HepG2 (cell line): ENCODE data around the gene APPBP2.

Experiments
- ATAD3A ChIP-seq: sonication (generic); formaldehyde crosslinking; IDR thresholded peaks from 2 replicates; pipeline ENCODE4 v1.4.0; 2020; ENCODE audit warnings: missing genetic modification reagents
- ETV5 ChIP-seq: IDR thresholded peaks from 2 replicates; pipeline ENCODE4 v1.6.1; 2018; ENCODE audit warnings: missing biosample characterization, missing genetic modification reagents, inconsistent platforms, borderline replicate concordance
- MEIS2 ChIP-seq: sonication (generic); formaldehyde crosslinking; IDR thresholded peaks from 2 replicates; pipeline ENCODE4 v1.9.0; 2021; ENCODE audit warnings: mild to moderate bottlenecking, missing genetic modification reagents
- PCBP2 ChIP-seq: fragments of 200-400 bp; formaldehyde crosslinking; optimal IDR thresholded peaks from 2 replicates; pipeline ENCODE3; 2018; ENCODE audit warnings: low read length, low read depth; ENCODE audit not compliant: poor library complexity, severe bottlenecking
- ZFP62 ChIP-seq: sonication (generic); formaldehyde crosslinking; IDR thresholded peaks from 2 replicates; pipeline ENCODE4 v1.4.0; 2020; ENCODE audit warnings: missing genetic modification reagents
- ZZZ3 ChIP-seq: sonication (generic); formaldehyde crosslinking; IDR thresholded peaks from 2 replicates; pipeline ENCODE4 v1.4.0; 2020; ENCODE audit warnings: missing genetic modification reagents, mild to moderate bottlenecking, borderline replicate concordance
- TF ChIP-seq, protein P1 (sequence below): sonication (generic); formaldehyde crosslinking; IDR thresholded peaks from 2 replicates; pipeline ENCODE4 v1.5.1; 2020; ENCODE audit warnings: missing genetic modification reagents, mild to moderate bottlenecking, borderline replicate concordance
- TF ChIP-seq, protein P2 (sequence below): sonication (generic); formaldehyde crosslinking; IDR thresholded peaks from 2 replicates; pipeline ENCODE4 v1.5.0; 2020; ENCODE audit warnings: mild to moderate bottlenecking, missing genetic modification reagents, moderate library complexity
- TF ChIP-seq, protein P3 (sequence below): IDR thresholded peaks from 2 replicates; pipeline ENCODE4 v1.6.1; 2016; ENCODE audit warnings: missing genetic modification reagents, missing compliant biosample characterization
- TF ChIP-seq, protein P4 (sequence below): fragments of 450-650 bp; IDR thresholded peaks from 2 replicates; pipeline ENCODE4 v1.6.1; 2017; ENCODE audit warnings: mild to moderate bottlenecking
- TF ChIP-seq, protein P5 (sequence below): sonication (generic); formaldehyde crosslinking; IDR thresholded peaks from 2 replicates; pipeline ENCODE4 v1.4.0; 2020; ENCODE audit warnings: mild to moderate bottlenecking, missing genetic modification reagents

DNA sequence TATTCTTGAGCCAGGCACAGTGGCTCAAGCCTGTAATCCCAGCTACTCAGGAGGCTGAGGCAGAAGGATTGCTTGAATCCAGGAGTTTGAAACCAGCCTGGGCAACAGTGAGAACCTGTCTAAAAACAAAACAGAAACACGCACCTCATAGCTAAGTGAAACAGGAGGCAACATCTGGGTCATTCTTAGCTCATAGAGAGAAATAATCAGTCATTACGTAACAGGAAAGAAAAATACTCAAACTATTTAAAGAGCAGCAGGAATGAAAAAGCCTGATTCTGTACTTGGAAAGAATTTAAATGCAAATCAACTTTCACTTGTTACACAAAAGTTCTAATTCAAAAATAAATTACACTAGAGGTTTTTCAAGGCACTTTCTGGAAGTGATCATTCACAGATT lies 86.5 kb downstream of the APPBP2 start:
- TF ChIP-seq, protein P1, sequence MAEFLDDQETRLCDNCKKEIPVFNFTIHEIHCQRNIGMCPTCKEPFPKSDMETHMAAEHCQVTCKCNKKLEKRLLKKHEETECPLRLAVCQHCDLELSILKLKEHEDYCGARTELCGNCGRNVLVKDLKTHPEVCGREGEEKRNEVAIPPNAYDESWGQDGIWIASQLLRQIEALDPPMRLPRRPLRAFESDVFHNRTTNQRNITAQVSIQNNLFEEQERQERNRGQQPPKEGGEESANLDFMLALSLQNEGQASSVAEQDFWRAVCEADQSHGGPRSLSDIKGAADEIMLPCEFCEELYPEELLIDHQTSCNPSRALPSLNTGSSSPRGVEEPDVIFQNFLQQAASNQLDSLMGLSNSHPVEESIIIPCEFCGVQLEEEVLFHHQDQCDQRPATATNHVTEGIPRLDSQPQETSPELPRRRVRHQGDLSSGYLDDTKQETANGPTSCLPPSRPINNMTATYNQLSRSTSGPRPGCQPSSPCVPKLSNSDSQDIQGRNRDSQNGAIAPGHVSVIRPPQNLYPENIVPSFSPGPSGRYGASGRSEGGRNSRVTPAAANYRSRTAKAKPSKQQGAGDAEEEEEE (CRISPR knock-in tag): no peak
- no peak for TF ChIP-seq ZFP62 (CRISPR knock-in tag)
- TF ChIP-seq, protein P2, sequence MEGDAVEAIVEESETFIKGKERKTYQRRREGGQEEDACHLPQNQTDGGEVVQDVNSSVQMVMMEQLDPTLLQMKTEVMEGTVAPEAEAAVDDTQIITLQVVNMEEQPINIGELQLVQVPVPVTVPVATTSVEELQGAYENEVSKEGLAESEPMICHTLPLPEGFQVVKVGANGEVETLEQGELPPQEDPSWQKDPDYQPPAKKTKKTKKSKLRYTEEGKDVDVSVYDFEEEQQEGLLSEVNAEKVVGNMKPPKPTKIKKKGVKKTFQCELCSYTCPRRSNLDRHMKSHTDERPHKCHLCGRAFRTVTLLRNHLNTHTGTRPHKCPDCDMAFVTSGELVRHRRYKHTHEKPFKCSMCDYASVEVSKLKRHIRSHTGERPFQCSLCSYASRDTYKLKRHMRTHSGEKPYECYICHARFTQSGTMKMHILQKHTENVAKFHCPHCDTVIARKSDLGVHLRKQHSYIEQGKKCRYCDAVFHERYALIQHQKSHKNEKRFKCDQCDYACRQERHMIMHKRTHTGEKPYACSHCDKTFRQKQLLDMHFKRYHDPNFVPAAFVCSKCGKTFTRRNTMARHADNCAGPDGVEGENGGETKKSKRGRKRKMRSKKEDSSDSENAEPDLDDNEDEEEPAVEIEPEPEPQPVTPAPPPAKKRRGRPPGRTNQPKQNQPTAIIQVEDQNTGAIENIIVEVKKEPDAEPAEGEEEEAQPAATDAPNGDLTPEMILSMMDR (CRISPR knock-in tag): no peak
- TF ChIP-seq, protein P3, sequence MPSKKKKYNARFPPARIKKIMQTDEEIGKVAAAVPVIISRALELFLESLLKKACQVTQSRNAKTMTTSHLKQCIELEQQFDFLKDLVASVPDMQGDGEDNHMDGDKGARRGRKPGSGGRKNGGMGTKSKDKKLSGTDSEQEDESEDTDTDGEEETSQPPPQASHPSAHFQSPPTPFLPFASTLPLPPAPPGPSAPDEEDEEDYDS: no peak
- TF ChIP-seq, protein P4, sequence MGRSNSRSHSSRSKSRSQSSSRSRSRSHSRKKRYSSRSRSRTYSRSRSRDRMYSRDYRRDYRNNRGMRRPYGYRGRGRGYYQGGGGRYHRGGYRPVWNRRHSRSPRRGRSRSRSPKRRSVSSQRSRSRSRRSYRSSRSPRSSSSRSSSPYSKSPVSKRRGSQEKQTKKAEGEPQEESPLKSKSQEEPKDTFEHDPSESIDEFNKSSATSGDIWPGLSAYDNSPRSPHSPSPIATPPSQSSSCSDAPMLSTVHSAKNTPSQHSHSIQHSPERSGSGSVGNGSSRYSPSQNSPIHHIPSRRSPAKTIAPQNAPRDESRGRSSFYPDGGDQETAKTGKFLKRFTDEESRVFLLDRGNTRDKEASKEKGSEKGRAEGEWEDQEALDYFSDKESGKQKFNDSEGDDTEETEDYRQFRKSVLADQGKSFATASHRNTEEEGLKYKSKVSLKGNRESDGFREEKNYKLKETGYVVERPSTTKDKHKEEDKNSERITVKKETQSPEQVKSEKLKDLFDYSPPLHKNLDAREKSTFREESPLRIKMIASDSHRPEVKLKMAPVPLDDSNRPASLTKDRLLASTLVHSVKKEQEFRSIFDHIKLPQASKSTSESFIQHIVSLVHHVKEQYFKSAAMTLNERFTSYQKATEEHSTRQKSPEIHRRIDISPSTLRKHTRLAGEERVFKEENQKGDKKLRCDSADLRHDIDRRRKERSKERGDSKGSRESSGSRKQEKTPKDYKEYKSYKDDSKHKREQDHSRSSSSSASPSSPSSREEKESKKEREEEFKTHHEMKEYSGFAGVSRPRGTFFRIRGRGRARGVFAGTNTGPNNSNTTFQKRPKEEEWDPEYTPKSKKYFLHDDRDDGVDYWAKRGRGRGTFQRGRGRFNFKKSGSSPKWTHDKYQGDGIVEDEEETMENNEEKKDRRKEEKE: no peak
- no peak for TF ChIP-seq PCBP2
- TF ChIP-seq ETV5 (CRISPR knock-in tag): no peak
- TF ChIP-seq ZZZ3: no peak
- no peak for TF ChIP-seq ATAD3A (CRISPR knock-in tag)
- no peak for TF ChIP-seq MEIS2 (CRISPR knock-in tag)
- TF ChIP-seq, protein P5, sequence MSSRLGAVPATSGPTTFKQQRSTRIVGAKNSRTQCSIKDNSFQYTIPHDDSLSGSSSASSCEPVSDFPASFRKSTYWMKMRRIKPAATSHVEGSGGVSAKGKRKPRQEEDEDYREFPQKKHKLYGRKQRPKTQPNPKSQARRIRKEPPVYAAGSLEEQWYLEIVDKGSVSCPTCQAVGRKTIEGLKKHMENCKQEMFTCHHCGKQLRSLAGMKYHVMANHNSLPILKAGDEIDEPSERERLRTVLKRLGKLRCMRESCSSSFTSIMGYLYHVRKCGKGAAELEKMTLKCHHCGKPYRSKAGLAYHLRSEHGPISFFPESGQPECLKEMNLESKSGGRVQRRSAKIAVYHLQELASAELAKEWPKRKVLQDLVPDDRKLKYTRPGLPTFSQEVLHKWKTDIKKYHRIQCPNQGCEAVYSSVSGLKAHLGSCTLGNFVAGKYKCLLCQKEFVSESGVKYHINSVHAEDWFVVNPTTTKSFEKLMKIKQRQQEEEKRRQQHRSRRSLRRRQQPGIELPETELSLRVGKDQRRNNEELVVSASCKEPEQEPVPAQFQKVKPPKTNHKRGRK (CRISPR knock-in tag): no peak
